Activated naive CD4-positive, alpha-beta T cell treated with anti-CD3 and anti-CD28 coated beads, Interleukin-2, amount 50 U/mL, for 72 hours (primary cell): Measurements from ENCODE around the gene ASH1L. TPM values are rescaled to one million over a fixed set of nuclear protein-coding genes. Genes with fewer than 3 reads are reported as not detected.
"Not testable (repeated sequence)": the region's sequence is repeated elsewhere in the genome, so short reads cannot be mapped to it uniquely, and the experiment has no call there.

Experiments
- ATAC-seq, 2 donors: fragments of 150-1000 bp; cut with Tn5 transposase; 2 replicates each; pipeline ENCODE4 v1.10.0; 2021; ENCODE audit warnings: mild to moderate bottlenecking in 2 of 2, moderate library complexity in 2 of 2
- DNase-seq, 2 donors: peaks; one replicate each; pipeline ENCODE4 v3.0.0; 2021 to 2022; ENCODE audit warnings: low spot score in 2 of 2
- H3K27ac Mint-ChIP-seq, 2 donors: one replicate each; pipeline ENCODE4 v1.8.0; 2022; ENCODE audit warnings: mild to moderate bottlenecking in 2 of 2, mixed read lengths in 2 of 2
- H3K36me3 Mint-ChIP-seq, 2 donors: one replicate each; pipeline ENCODE4 v1.8.0; 2022; ENCODE audit warnings: mixed read lengths in 2 of 2
- H3K9me3 Mint-ChIP-seq, 2 donors: one replicate each; pipeline ENCODE4 v1.8.0; 2022; ENCODE audit warnings: mixed read lengths in 2 of 2
- total RNA-seq, 2 donors: library from RNA; stranded (reverse); gene quantifications; one replicate each; pipeline ENCODE4 v1.2.3, GENCODE V29; 2022

Gene ASH1L
- total RNA-seq, 2 donors from 2014 or later, result 43.0 to 69.4 TPM

- Mint-ChIP-seq H3K9me3 (no peaks in the 10 kb centered on the region), H3K36me3 (no peaks in the 10 kb centered on the region), H3K27ac (no peak overlapping the region)
- DNase-seq (no peak), ATAC-seq (no peak)
Observed at GRCh38 chr1:155296661-155297060, 265.9 kb downstream of the ASH1L start.

GRCh38 chr1:155295942-155296267, 266.7 kb downstream of the ASH1L start:
- no peak overlapping the region for H3K27ac Mint-ChIP-seq

GRCh38 chr1:155295183-155295941, 267.2 kb downstream of the ASH1L start:
- Mint-ChIP-seq H3K27ac (no peak overlapping the region), H3K9me3 (no peaks in the 10 kb centered on the region), H3K36me3 (no peaks in the 10 kb centered on the region)
- ATAC-seq, result peak in 1 of 2 donors; percentile 46
- DNase-seq, result no peak

More at GRCh38 chr1:155295942-155296267, 266.7 kb downstream of the ASH1L start:
- no peaks in the 10 kb centered on the region for H3K9me3 Mint-ChIP-seq
- ATAC-seq, result no peak
- DNase-seq, result no peak
- H3K36me3 Mint-ChIP-seq, result no peaks in the 10 kb centered on the region

- no peak overlapping the region for H3K27ac Mint-ChIP-seq
- H3K36me3 Mint-ChIP-seq, result no peaks in the 10 kb centered on the region
- no peak for DNase-seq
- no peaks in the 10 kb centered on the region for H3K9me3 Mint-ChIP-seq
- peak in 1 of 2 donors; percentile 18 for ATAC-seq
Observed at GRCh38 chr1:155294520-155295182, 268.0 kb downstream of the ASH1L start.

- no peaks in the 10 kb centered on the region for H3K9me3 Mint-ChIP-seq
Observed at GRCh38 chr1:155293086-155293749, 269.4 kb downstream of the ASH1L start.

GRCh38 chr1:155291006-155291405, 271.6 kb downstream of the ASH1L start:
- H3K27ac Mint-ChIP-seq, H3K9me3 Mint-ChIP-seq, DNase-seq, H3K36me3 Mint-ChIP-seq, ATAC-seq: not testable (repeated sequence)

More at GRCh38 chr1:155293086-155293749, 269.4 kb downstream of the ASH1L start:
- Mint-ChIP-seq H3K36me3 (no peaks in the 10 kb centered on the region), H3K27ac (no peak overlapping the region)
- ATAC-seq (no peak), DNase-seq (no peak)

GRCh38 chr1:155287987-155288543, 274.5 kb downstream of the ASH1L start:
- H3K27ac Mint-ChIP-seq, result no peak overlapping the region
- H3K9me3 Mint-ChIP-seq, result no peaks in the 10 kb centered on the region
- H3K36me3 Mint-ChIP-seq, result no peaks in the 10 kb centered on the region
- ATAC-seq, result no peak
- DNase-seq, result no peak

- no peak overlapping the region for H3K27ac Mint-ChIP-seq
Observed at GRCh38 chr1:155286544-155286943, 276.1 kb downstream of the ASH1L start.

GRCh38 chr1:155285631-155286044, 277.0 kb downstream of the ASH1L start:
- Mint-ChIP-seq H3K27ac (no peak overlapping the region), H3K9me3 (no peaks in the 10 kb centered on the region), H3K36me3 (no peaks in the 10 kb centered on the region)
- ATAC-seq (no peak), DNase-seq (no peak)

More at GRCh38 chr1:155286544-155286943, 276.1 kb downstream of the ASH1L start:
- ATAC-seq (no peak), DNase-seq (no peak)
- Mint-ChIP-seq H3K36me3 (no peaks in the 10 kb centered on the region), H3K9me3 (no peaks in the 10 kb centered on the region)

Other genes starting within 250 kb of the ASH1L start
- 10 to 100 TPM; 23.1 to 28.7 TPM for gene RUSC1, start 241.9 kb downstream of the ASH1L start, total RNA-seq
- 10 to 100 TPM; 50.1 to 55.3 TPM for gene MSTO1, start 47.4 kb upstream of the ASH1L start, total RNA-seq
- gene YY1AP1, start 126.0 kb upstream of the ASH1L start, total RNA-seq, result 10 to 100 TPM; 80.2 to 90.3 TPM
- gene DAP3, start 126.3 kb upstream of the ASH1L start, total RNA-seq, result 100 to 1,000 TPM; 128 to 172 TPM